Astrocyte of the spinal cord (primary cell): ENCODE data around the gene ZNF763.

ENCODE experiments used
- DNase-seq: peaks from one replicate; pipeline ENCODE4 v3.0.0; 2011; ENCODE audit warnings: low read depth, low spot score
- H3K4me3 ChIP-seq: 2 replicates; pipeline ENCODE4 v1.5.1; 2011; ENCODE audit warnings: low read depth, mild to moderate bottlenecking, low read length, moderate library complexity
- in situ Hi-C: cut with HindIII; loops from 2 replicates; pipeline ENCODE4 v1.10.0; 2017; ENCODE audit warnings: low sequenced_read_pairs
- TF ChIP-seq, protein P1 (sequence below): IDR thresholded peaks from 2 replicates; pipeline ENCODE4 v1.5.1; 2012; ENCODE audit warnings: low read depth, mild to moderate bottlenecking, low read length, inconsistent platforms

ZNF763 gene

DNA sequence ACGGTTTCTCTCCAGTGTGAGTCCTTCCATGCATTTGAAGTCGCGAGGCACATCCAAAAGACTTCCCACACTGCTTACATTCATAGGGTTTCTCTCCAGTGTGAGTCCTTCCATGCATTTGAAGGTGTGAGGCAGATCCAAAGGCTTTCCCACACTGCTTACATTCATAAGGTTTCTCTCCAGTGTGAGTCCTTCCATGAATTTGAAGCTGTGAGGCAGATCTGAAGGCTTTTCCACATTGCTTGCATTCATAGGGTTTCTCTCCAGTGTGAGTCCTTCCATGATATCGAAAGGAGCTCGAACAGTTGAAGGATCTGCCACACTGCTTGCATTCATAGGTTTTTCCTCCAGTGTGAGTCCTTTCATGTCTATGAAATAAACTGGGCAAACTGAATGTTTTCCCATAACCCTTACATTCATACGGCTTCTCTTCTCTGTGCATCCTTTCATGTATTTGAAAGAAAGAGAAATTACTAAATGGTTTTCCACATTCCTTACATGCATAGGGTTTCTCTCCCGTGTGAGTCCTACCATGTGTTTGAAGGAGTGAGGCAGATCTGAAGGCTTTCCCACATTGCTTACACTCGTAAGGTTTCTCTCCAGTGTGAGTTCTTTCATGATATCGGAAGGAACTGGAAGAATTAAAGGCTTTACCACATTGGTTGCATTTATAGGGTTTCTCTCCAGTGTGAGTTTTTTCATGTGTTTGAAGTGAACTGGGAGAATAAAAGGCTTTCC is 50.3 kb downstream of the ZNF763 start:
- in situ Hi-C loops = no loop called here
- DNase-seq = no peak
- H3K4me3 ChIP-seq = no peak overlapping the region
- TF ChIP-seq, protein P1, sequence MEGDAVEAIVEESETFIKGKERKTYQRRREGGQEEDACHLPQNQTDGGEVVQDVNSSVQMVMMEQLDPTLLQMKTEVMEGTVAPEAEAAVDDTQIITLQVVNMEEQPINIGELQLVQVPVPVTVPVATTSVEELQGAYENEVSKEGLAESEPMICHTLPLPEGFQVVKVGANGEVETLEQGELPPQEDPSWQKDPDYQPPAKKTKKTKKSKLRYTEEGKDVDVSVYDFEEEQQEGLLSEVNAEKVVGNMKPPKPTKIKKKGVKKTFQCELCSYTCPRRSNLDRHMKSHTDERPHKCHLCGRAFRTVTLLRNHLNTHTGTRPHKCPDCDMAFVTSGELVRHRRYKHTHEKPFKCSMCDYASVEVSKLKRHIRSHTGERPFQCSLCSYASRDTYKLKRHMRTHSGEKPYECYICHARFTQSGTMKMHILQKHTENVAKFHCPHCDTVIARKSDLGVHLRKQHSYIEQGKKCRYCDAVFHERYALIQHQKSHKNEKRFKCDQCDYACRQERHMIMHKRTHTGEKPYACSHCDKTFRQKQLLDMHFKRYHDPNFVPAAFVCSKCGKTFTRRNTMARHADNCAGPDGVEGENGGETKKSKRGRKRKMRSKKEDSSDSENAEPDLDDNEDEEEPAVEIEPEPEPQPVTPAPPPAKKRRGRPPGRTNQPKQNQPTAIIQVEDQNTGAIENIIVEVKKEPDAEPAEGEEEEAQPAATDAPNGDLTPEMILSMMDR = no peak

DNA sequence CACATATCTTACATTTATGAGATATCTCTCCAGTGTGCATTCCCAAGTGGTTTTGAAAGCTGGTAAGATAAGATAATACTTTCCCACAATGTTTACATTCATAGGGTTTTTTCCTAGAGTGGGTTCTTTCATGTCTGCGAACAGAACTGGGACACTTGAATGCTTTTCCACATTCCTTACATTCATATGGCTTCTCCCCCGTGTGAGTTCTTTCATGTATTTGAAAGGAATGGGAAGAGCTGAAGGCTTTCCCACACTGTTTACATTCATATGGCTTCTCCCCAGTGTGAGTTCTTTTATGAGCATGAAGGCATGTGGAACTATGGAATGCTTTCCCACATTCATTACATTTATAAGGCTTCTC is 50.9 kb downstream of the ZNF763 start:
- in situ Hi-C loops = no loop called here
- no peak for DNase-seq

More for the DNA sequence above, 50.9 kb downstream of the ZNF763 start:
- H3K4me3 ChIP-seq = no peak overlapping the region
- TF ChIP-seq, protein P1 = no peak
